Endometrium (tissue), 2 donors: ENCODE results near the gene SH3PXD2A.
"Not testable (repeated sequence)": the region's sequence is repeated elsewhere in the genome, so short reads cannot be mapped to it uniquely, and the experiment has no call there.

Experiments
- FAIRE-seq: peaks from 2 replicates; lab custom pipeline; 2012; peaks lifted over from hg19 to GRCh38; lab: Jason Lieb, UNC
- donor health status: control.
- donor health status: control.

Gene SH3PXD2A

GRCh38 chr10:103789771-103790201 lies 65.6 kb downstream of the SH3PXD2A start:
- no peak for FAIRE-seq

GRCh38 chr10:103789161-103789560 lies 66.2 kb downstream of the SH3PXD2A start:
- FAIRE-seq, result no peak

GRCh38 chr10:103787331-103787730 lies 68.0 kb downstream of the SH3PXD2A start:
- no peak for FAIRE-seq

GRCh38 chr10:103786020-103786419 lies 69.4 kb downstream of the SH3PXD2A start:
- FAIRE-seq, result no peak

- no peak for FAIRE-seq
Measured at GRCh38 chr10:103784723-103785418, 70.5 kb downstream of the SH3PXD2A start.

GRCh38 chr10:103784089-103784488 lies 71.3 kb downstream of the SH3PXD2A start:
- FAIRE-seq, result no peak

GRCh38 chr10:103783681-103784080 lies 71.7 kb downstream of the SH3PXD2A start:
- no peak for FAIRE-seq

GRCh38 chr10:103781329-103782061 lies 73.9 kb downstream of the SH3PXD2A start:
- FAIRE-seq, result no peak

- FAIRE-seq, result no peak
Measured at GRCh38 chr10:103780242-103781149, 74.9 kb downstream of the SH3PXD2A start.

GRCh38 chr10:103778358-103779139 lies 76.8 kb downstream of the SH3PXD2A start:
- FAIRE-seq, result no peak

GRCh38 chr10:103776878-103777591 lies 78.3 kb downstream of the SH3PXD2A start:
- FAIRE-seq, result no peak

GRCh38 chr10:103775776-103776175 lies 79.6 kb downstream of the SH3PXD2A start:
- no peak for FAIRE-seq

- FAIRE-seq, result not testable (repeated sequence)
Measured at GRCh38 chr10:103772846-103773245, 82.5 kb downstream of the SH3PXD2A start.

GRCh38 chr10:103772096-103772845 lies 83.1 kb downstream of the SH3PXD2A start:
- peak; percentile 59 for FAIRE-seq

GRCh38 chr10:103770139-103770538 lies 85.2 kb downstream of the SH3PXD2A start:
- FAIRE-seq, result no peak

GRCh38 chr10:103769176-103769575 lies 86.2 kb downstream of the SH3PXD2A start:
- no peak for FAIRE-seq

- no peak for FAIRE-seq
Measured at GRCh38 chr10:103768345-103768744, 87.0 kb downstream of the SH3PXD2A start.

- FAIRE-seq, result no peak
Measured at GRCh38 chr10:103767756-103768155, 87.6 kb downstream of the SH3PXD2A start.

- FAIRE-seq, result no peak
Measured at GRCh38 chr10:103766751-103767505, 88.4 kb downstream of the SH3PXD2A start.

GRCh38 chr10:103765981-103766380 lies 89.4 kb downstream of the SH3PXD2A start:
- no peak for FAIRE-seq
